Hematopoietic multipotent progenitor cell treated with erythropoietin and hydrocortisone succinate and interleukin-3 and kit ligand, for 6 days (in vitro differentiated cells): ENCODE data around the gene DNAAF5.
A peak's percentile ranks its signal among the peaks of the same experiment; 100 is the strongest.

Source experiments
- DNase-seq: peaks from one replicate; pipeline ENCODE4 v3.0.0-alpha.2; 2015

The DNAAF5 gene

DNA sequence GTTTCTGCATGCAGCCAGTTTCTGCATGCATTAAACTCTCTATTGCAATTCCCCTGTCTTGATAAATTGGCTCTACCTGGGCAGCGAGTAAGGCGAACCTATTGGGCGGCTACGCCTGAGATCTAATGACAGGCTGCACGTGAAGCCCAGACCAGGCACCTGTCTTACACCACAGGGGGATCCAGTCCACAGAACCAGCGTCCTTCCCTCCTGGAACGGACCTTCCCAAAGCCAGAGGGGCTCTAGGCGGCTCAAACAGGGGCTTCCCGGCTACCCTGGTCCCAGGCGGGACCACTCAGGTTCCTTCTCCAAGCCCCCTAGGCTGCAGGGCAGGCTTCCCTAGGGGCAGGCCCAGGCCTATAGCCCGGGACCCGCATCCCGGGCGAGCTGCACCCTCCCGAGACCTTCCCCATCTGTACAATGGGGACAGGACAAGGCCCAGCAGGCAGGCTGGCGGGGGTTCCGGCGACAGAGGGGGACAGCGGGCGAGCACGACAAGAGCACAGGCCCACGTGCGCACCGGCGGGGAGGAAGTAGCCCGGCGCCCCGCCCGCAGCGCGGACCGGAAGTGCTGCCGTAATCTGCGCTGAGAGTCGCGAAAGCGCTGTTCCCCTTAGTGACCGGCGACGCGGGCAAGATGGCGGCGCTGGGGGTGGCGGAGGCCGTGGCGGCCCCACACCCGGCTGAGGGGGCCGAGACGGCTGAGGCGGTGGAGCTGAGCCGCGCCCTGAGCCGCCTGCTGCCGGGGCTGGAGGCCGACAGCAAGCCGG, at the start of gene DNAAF5:
Gene DNAAF5, plus strand, starts transcription at position 616 of the 770 bp plus-strand sequence. Its CDS starts 22 bp downstream, at position 638.
- peak; percentile 94 for DNase-seq

GRCh38 chr7:676972-677385, 49.5 kb upstream of the DNAAF5 start:
- no peak for DNase-seq

DNA sequence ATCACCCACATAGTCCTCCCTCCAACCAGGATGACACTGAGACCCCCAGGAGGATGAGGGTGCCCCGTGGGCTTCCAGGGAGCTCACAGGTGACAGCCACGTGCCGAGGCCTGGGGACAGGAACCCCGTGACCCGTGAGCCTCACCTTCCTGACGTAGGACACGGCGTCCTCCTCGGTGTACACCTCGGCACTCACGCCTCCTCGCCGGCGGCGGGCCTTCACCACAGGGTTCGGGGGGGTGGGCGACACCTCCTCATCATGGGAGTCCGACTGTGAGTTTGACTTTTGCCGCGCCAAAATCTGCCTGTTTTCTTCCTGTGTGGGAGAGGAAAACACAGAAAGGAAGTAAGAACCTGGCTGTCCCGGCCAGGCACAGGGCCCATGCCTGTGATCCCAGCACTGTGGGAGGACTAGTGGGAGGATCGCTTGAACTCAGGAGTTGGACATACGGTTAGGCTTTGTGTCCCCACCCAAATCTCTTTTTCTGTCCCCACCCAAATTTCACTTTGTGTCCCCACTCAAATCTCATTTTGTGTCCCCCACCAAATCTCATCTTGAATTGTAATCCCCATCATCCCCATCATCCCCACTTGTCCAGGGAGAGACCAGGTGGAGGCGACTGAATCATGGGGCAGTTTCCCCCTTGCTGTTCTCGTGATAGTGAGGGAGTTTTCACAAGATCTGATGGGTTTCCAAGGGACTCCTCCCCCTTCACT, 45.9 kb upstream of the DNAAF5 start:
- no peak for DNase-seq

DNA sequence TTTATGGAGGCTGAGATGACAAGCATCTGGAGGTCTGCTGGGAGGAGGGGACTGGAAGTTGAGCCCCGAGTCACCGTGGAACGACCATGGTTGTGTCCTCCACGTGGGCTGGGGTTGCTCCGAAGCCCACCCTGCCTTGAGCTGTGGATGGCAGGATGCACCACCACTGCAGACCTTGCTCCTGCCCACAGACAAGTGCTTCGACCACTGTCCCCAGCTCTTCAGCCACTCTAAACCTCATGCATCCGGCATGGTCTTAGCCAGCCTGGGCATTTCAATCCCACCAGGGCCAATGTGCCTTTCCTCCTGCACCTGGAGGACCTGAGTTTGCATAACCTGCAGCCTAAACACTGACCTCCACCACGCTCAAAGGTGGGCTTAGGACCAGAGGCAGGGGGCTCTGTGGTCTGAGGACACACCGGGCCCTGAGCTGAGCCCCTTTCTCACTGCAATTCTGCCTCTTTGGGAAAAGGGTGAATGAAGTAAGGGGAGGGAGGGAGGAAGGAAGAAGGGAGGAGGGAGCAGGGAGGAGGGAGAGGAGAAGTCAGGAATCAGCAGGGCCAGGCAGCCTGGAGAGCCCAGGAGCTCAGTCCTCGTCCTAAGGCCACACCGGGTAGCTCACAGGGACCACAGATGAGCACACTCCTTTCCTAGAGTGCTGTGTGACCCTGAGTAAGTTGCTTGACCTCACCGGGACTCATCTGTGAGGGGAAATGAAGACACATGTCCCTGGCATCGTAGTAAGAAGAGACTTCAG, 44.8 kb upstream of the DNAAF5 start:
- DNase-seq: no peak

- DNase-seq: no peak
These were observed 43.7 kb upstream of the DNAAF5 start for GRCh38 chr7:682810-683209.

DNA sequence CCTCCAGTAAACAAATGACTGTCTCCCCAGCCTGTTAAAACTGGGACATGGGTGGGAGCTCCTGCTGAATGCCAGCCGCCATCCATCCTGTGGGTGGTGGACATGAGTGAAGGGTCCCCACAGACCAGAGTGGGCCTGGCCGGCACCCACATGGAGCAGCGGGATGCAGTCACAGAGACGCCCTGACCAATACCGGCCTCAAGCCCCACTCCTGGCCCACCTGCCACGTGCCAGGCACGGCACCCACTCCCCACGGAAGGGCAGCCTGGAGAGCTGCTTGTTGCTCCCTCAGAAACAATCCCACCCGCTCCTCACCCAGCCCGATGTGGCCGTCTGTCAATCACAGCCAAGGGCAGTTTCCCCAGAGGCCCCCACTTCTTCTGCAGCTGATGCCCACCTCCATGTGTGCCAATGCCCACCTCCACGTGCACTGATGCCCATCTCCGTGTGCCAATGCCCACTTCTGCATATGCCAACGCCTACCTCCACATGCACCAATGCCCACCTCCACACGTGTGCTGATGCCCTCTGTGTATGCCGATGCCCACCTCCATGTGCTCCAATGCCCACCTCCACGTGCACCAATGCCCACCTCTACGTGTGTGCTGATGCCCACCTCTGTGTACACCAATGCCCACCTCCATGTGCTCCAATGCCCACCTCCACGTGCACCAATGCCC, 42.8 kb upstream of the DNAAF5 start:
- no peak for DNase-seq

DNA sequence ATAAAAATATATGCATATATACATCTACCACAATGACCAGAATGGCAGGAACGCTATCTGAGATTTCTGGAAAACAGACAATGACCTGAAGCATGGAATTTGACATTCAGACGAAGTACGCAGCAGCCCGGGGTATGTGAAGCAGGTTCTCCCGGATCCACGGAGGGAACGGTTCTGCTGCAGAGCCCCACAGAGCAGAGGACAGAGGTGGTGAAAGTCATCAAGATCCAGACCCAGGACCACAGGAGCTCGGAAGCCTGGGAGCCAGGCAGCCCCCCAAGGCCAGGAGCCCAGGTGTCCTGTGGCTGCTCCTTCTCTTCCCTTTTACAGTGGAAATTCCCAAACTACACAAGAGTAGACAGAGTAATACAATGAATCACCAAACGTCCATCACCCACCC, 42.1 kb upstream of the DNAAF5 start:
- no peak for DNase-seq

- DNase-seq: peak; percentile 23
These were observed 41.0 kb upstream of the DNAAF5 start for GRCh38 chr7:685540-685939.

- no peak for DNase-seq
These were observed 35.8 kb upstream of the DNAAF5 start for GRCh38 chr7:690478-691360.

GRCh38 chr7:691361-692045, 35.0 kb upstream of the DNAAF5 start:
- no peak for DNase-seq

DNA sequence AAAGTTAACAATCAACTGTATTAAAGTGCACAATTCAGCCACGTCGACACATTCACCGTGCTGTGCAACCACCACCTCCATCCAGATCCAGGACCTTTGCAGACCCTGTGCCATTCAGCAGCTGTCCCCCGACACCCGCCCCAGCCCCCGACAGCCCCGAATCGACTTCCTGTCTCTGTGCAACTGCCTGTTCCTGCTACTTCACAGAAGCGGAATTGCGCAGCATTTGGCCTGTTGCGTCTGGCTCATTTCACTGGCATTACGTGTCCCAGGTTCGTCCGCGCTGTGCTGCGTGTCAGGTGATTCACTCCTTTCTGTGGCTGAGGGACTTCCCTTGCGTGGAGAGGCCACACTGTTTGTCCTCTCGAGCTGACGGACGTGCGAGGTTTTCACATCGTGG, 33.2 kb upstream of the DNAAF5 start:
- no peak for DNase-seq

- DNase-seq: no peak
These were observed 30.1 kb upstream of the DNAAF5 start for GRCh38 chr7:696426-696811.

GRCh38 chr7:696812-697551, 29.5 kb upstream of the DNAAF5 start:
- no peak for DNase-seq

DNA sequence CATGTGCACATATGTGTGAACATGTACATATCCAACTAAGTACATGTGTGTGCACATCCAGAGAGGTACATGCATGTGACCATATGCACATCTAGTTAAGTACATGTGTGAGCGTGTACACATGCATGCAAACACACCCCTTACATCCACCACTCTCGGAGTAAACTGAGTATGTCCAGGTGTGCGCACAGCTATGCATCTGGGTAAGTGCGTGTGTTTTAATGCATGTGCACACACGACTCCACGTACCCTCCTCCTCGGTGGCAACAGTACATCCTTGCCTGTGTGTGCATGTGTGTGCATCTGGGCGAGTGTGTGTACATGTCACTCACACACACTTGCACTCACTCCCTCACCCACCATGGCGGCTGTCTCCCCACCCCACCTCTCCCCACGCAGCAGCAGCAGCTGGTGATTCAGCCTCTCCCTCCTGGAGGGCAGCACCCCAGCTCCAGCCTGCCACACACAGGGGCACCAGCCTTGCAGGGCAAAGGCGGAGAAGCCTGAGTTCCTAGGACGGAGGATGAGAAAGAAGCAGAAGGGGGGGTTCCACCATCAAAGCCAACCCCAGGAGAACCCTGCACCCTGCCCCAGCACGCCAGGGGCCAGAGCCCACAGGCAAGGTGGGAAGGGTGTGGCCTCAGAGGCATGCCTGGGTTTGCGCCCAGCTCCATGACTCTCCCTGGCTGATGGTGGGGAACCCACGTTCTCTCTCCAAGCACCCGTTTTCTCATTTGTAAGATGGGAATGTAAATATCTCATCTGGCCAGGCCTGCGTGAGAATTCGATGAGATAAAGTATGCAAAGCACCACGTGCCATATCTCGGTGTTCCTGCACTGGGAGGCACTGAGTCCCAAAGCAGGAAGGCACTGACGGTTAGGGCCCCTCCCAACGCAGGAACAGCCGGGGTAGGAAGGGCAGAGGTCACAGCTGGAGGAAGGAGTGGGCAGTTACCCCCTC, 27.7 kb upstream of the DNAAF5 start:
- DNase-seq: peak; percentile 84

DNA sequence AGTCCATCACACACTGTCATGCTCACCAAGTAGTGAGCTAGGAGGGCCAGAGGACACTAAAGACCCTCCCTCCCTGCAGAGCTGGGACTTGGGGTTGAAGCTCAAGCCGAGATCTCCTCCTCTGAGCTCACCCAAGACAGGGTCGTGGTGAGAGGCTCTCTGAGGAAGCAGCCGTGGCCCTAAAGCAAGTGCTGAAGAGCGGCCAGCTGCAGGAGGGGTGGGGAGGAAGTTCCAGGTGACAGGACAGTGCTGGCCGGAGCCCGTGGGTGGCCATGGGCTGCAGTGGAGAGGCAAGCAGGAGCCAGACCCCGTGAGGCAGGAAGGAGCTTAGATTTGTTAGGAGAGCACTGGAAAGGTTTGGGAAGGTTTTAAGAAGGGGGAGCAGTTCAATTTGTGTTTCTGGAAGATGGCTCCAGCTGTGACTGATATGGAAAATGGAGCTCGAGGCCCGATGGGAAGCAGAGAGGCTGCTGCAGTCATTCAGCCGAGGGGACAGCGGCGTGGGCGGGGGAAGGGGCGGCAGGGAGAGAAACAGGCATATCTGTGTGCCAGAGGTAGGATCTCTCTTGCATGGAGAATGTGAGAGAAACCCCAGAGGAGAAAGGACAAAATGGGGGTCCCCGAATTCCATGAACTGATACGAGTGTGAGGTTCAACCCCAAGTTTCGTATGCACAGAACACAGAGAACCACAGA, 26.9 kb upstream of the DNAAF5 start:
- DNase-seq: no peak

DNA sequence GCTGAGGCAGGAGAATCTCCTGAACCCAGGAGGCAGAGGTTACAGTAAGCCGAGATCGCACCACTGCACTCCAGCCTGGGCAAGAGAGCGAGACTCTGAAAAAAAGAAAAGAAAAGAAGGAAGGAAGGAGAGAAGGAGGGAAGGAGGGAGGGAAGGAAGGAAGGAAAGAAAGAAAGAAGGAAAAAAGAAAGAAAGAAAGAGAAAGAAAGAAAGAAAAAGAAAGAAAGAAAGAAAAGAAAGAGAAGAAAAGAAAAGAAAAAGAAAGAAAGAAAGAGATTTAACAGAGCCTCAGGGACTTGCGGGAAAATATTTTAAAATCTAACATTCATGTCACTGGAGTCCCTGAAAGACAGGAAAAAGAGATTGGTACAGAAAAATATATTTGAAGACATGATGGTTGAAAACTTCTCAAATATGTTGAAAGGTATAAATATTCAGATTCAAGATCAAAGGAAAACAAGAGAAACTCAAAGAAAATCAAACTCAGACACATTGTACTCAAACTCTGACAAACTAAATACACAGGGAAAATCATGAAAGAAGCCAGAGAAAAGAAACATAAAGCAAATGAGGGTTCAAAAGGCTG, 25.3 kb upstream of the DNAAF5 start:
- DNase-seq: no peak

- no peak for DNase-seq
These were observed 23.4 kb upstream of the DNAAF5 start for GRCh38 chr7:703049-703448.

GRCh38 chr7:706721-707120, 19.8 kb upstream of the DNAAF5 start:
- DNase-seq: no peak
